GM18507 (cell line): ENCODE results near the gene SLC2A13.

ENCODE experiments used
- DNase-seq: peaks from one replicate; pipeline ENCODE4 v3.0.0; 2011; ENCODE audit warnings: low read depth; ENCODE audit not compliant: insufficient read length; ENCODE audit errors: extremely low spot score
- FAIRE-seq: peaks from 2 replicates; lab custom pipeline; 2011; peaks lifted over from hg19 to GRCh38; lab: Jason Lieb, UNC

The SLC2A13 gene

GRCh38 chr12:40010899-40011774, 94.7 kb downstream of the SLC2A13 start:
- peak; percentile 32 for DNase-seq
- FAIRE-seq = peak; percentile 94

- no peak for FAIRE-seq
- no peak for DNase-seq
Observed at GRCh38 chr12:40002178-40003169, 103.4 kb downstream of the SLC2A13 start.

- peak; percentile 12 for FAIRE-seq
- no peak for DNase-seq
Observed at GRCh38 chr12:40001406-40001805, 104.5 kb downstream of the SLC2A13 start.

- FAIRE-seq (no peak), DNase-seq (no peak)
Observed at GRCh38 chr12:40000884-40001283, 105.0 kb downstream of the SLC2A13 start.

- FAIRE-seq (no peak), DNase-seq (no peak)
Observed at GRCh38 chr12:39993268-39993667, 112.6 kb downstream of the SLC2A13 start.

- FAIRE-seq = peak; percentile 74
- DNase-seq = no peak
Observed at GRCh38 chr12:39990122-39991101, 115.5 kb downstream of the SLC2A13 start.

GRCh38 chr12:39989501-39989900, 116.4 kb downstream of the SLC2A13 start:
- DNase-seq (no peak), FAIRE-seq (no peak)

- DNase-seq (no peak), FAIRE-seq (no peak)
Observed at GRCh38 chr12:39988574-39988973, 117.3 kb downstream of the SLC2A13 start.

GRCh38 chr12:39986674-39987073, 119.2 kb downstream of the SLC2A13 start:
- DNase-seq (no peak), FAIRE-seq (no peak)

- DNase-seq (no peak), FAIRE-seq (no peak)
Observed at GRCh38 chr12:39984670-39985069, 121.2 kb downstream of the SLC2A13 start.

- DNase-seq = no peak
- FAIRE-seq = no peak
Observed at GRCh38 chr12:39975374-39975918, 130.4 kb downstream of the SLC2A13 start.

GRCh38 chr12:39972119-39972518, 133.8 kb downstream of the SLC2A13 start:
- DNase-seq (no peak), FAIRE-seq (no peak)

- FAIRE-seq = no peak
- DNase-seq = no peak
Observed at GRCh38 chr12:39971348-39971747, 134.5 kb downstream of the SLC2A13 start.

- no peak for DNase-seq
- FAIRE-seq = no peak
Observed at GRCh38 chr12:39966721-39967120, 139.2 kb downstream of the SLC2A13 start.

GRCh38 chr12:39966256-39966655, 139.6 kb downstream of the SLC2A13 start:
- DNase-seq (no peak), FAIRE-seq (no peak)

- FAIRE-seq (no peak), DNase-seq (no peak)
Observed at GRCh38 chr12:39959467-39959866, 146.4 kb downstream of the SLC2A13 start.

GRCh38 chr12:39959031-39959430, 146.8 kb downstream of the SLC2A13 start:
- no peak for FAIRE-seq
- DNase-seq = no peak

- DNase-seq (no peak), FAIRE-seq (no peak)
Observed at GRCh38 chr12:39958377-39958776, 147.5 kb downstream of the SLC2A13 start.

GRCh38 chr12:39956725-39957124, 149.2 kb downstream of the SLC2A13 start:
- FAIRE-seq (no peak), DNase-seq (no peak)
